H9 (cell line): ENCODE data around the gene TMA7. TPM values are rescaled to one million over a fixed set of nuclear protein-coding genes. Genes with fewer than 3 reads are reported as not detected.

ENCODE experiments used
- DNase-seq: peaks from one replicate; pipeline ENCODE4 v3.0.0-alpha.2; 2017
- H2AFZ ChIP-seq: one replicate; pipeline ENCODE4 v1.6.1; 2013; ENCODE audit warnings: mild to moderate bottlenecking, low read length, control low read depth, moderate library complexity
- H2AK5ac ChIP-seq: 2 replicates; pipeline ENCODE4 v1.6.1; 2013; ENCODE audit warnings: low read length, control low read depth, mixed read lengths; ENCODE audit not compliant: insufficient read length
- H2BK120ac ChIP-seq: one replicate; pipeline ENCODE4 v1.6.1; 2013; ENCODE audit warnings: low read depth, mild to moderate bottlenecking, low read length, control low read depth, inconsistent platforms; ENCODE audit not compliant: poor library complexity, severe bottlenecking
- H2BK12ac ChIP-seq: 2 replicates; pipeline ENCODE4 v1.6.1; 2013; ENCODE audit warnings: low read length, control low read depth, mixed read lengths, low read depth; ENCODE audit not compliant: insufficient read length
- H2BK15ac ChIP-seq: 2 replicates; pipeline ENCODE4 v1.6.1; 2013; ENCODE audit warnings: low read depth, low read length, control low read depth
- H2BK20ac ChIP-seq: one replicate; pipeline ENCODE4 v1.6.1; 2013; ENCODE audit warnings: low read depth, mild to moderate bottlenecking, low read length, control low read depth, inconsistent platforms; ENCODE audit not compliant: poor library complexity, severe bottlenecking
- H2BK5ac ChIP-seq: 2 replicates; pipeline ENCODE4 v1.6.1; 2013; ENCODE audit warnings: low read length, control low read depth, mixed read lengths; ENCODE audit not compliant: insufficient read length
- H3K14ac ChIP-seq: 2 replicates; pipeline ENCODE4 v1.6.1; 2013; ENCODE audit warnings: low read length, control low read depth; ENCODE audit not compliant: insufficient read depth
- H3K18ac ChIP-seq: 2 replicates; pipeline ENCODE4 v1.6.1; 2013; ENCODE audit warnings: low read depth, mild to moderate bottlenecking, mixed read lengths, low read length, control low read depth; ENCODE audit not compliant: insufficient read length
- H3K23ac ChIP-seq: 2 replicates; pipeline ENCODE4 v1.6.1; 2013; ENCODE audit warnings: low read length, control low read depth, mixed read lengths, low read depth; ENCODE audit not compliant: insufficient read length
- H3K23me2 ChIP-seq: 2 replicates; pipeline ENCODE4 v1.6.1; 2013; ENCODE audit warnings: low read depth, mild to moderate bottlenecking, mixed read lengths, low read length, control low read depth; ENCODE audit not compliant: insufficient read length, poor library complexity, severe bottlenecking
- H3K27ac ChIP-seq: 2 replicates; pipeline ENCODE4 v1.5.1; 2013; ENCODE audit warnings: low read length, control low read depth, mixed read lengths, low read depth; ENCODE audit not compliant: insufficient read length
- H3K27me3 ChIP-seq: 2 replicates; pipeline ENCODE4 v1.6.1; 2013; ENCODE audit warnings: low read length, control low read depth, inconsistent platforms; ENCODE audit not compliant: insufficient read depth
- H3K4ac ChIP-seq: 2 replicates; pipeline ENCODE4 v1.6.1; 2013; ENCODE audit warnings: low read depth, mild to moderate bottlenecking, control low read depth, inconsistent platforms, low read length, moderate library complexity
- H3K4me1 ChIP-seq: 2 replicates; pipeline ENCODE4 v1.6.1; 2013; ENCODE audit warnings: low read length, control low read depth, inconsistent platforms; ENCODE audit not compliant: insufficient read depth
- H3K4me2 ChIP-seq: 2 replicates; pipeline ENCODE4 v1.6.1; 2013; ENCODE audit warnings: low read length, control low read depth, mixed read lengths; ENCODE audit not compliant: insufficient read length, insufficient read depth
- H3K56ac ChIP-seq: 2 replicates; pipeline ENCODE4 v1.6.1; 2013; ENCODE audit warnings: low read depth, mild to moderate bottlenecking, mixed read lengths, low read length, control low read depth; ENCODE audit not compliant: insufficient read length
- H3K79me1 ChIP-seq: 2 replicates; pipeline ENCODE4 v1.6.1; 2013; ENCODE audit warnings: low read depth, mild to moderate bottlenecking, moderate library complexity, low read length, control low read depth, inconsistent platforms; ENCODE audit not compliant: insufficient read depth, poor library complexity, severe bottlenecking
- H3K79me2 ChIP-seq: 2 replicates; pipeline ENCODE4 v1.6.1; 2013; ENCODE audit warnings: low read length, control low read depth, inconsistent platforms; ENCODE audit not compliant: insufficient read depth
- H3K9ac ChIP-seq: 2 replicates; pipeline ENCODE4 v1.6.1; 2013; ENCODE audit warnings: low read length, control low read depth, mixed read lengths; ENCODE audit not compliant: insufficient read length; ENCODE audit errors: extremely low read depth
- H3K9me3 ChIP-seq: one replicate; pipeline ENCODE4 v1.6.1; 2013; ENCODE audit warnings: low read depth, low read length, inconsistent platforms; ENCODE audit not compliant: control insufficient read depth
- H3T11ph ChIP-seq: one replicate; pipeline ENCODE4 v1.6.1; 2013; ENCODE audit warnings: mild to moderate bottlenecking, low read length, control low read depth, inconsistent platforms
- H4K20me1 ChIP-seq: one replicate; pipeline ENCODE4 v1.6.1; 2013; ENCODE audit not compliant: control insufficient read depth, insufficient read length, insufficient read depth
- H4K5ac ChIP-seq: 2 replicates; pipeline ENCODE4 v1.6.1; 2013; ENCODE audit warnings: low read depth, mild to moderate bottlenecking, mixed read lengths, low read length, control low read depth; ENCODE audit not compliant: insufficient read length
- H4K8ac ChIP-seq: replicated peaks from 2 replicates; pipeline ENCODE4 v1.6.1; 2013; ENCODE audit warnings: low read length, control low read depth, mixed read lengths, low read depth; ENCODE audit not compliant: insufficient read length
- H4K91ac ChIP-seq: 2 replicates; pipeline ENCODE4 v1.6.1; 2013; ENCODE audit warnings: low read depth, mild to moderate bottlenecking, moderate library complexity, mixed read lengths, low read length, control low read depth; ENCODE audit not compliant: insufficient read length
- H3K27ac Mint-ChIP-seq, 3 experiments: 2 replicates in 2 of 3; 3 replicates in 1 of 3; pipeline ENCODE4 v1.8.0; 2020 to 2021; ENCODE audit warnings: mixed read lengths in 3 of 3, mild to moderate bottlenecking in 1 of 3, moderate library complexity in 1 of 3
- H3K27me3 Mint-ChIP-seq: 2 replicates; pipeline ENCODE4 v1.8.0; 2021; ENCODE audit warnings: low read depth, mild to moderate bottlenecking, moderate library complexity, mixed read lengths
- H3K36me3 Mint-ChIP-seq, 3 experiments: 2 replicates in 2 of 3; 3 replicates in 1 of 3; pipeline ENCODE4 v1.8.0; 2020 to 2021; ENCODE audit warnings: low read depth in 3 of 3, mixed read lengths in 3 of 3; ENCODE audit not compliant: insufficient read depth in 1 of 3
- H3K4me1 Mint-ChIP-seq, 2 experiments: 2 replicates each; pipeline ENCODE4 v1.8.0; 2020; ENCODE audit warnings: mixed read lengths in 2 of 2
- H3K4me3 Mint-ChIP-seq, 2 experiments: 2 replicates in 1 of 2; 3 replicates in 1 of 2; pipeline ENCODE4 v1.8.0; 2020 to 2021; ENCODE audit warnings: mild to moderate bottlenecking in 2 of 2, mixed read lengths in 2 of 2, moderate library complexity in 1 of 2
- H3K9me3 Mint-ChIP-seq, 2 experiments: 2 replicates in 1 of 2; 3 replicates in 1 of 2; pipeline ENCODE4 v1.8.0; 2020; ENCODE audit warnings: mild to moderate bottlenecking in 2 of 2, mixed read lengths in 2 of 2, moderate library complexity in 1 of 2
- WGBS: extraction: QIAGEN DNeasy Blood & Tissue Kit; methylation state at CpG from one replicate; pipeline ENCODE4 v1.1.7; 2013; ENCODE audit warnings: missing lambda C conversion rate, low lambda C conversion rate, mixed read lengths; ENCODE audit not compliant: insufficient read length; ENCODE audit errors: extremely low coverage; 5-methylcytosine and 5-hydroxymethylcytosine counted together
- total RNA-seq: library from RNA; stranded (reverse); gene quantifications from 2 replicates; pipeline ENCODE4 v1.2.1, GENCODE V29; 2021
- TF ChIP-seq, protein P1 (sequence below): fragments of 200-600 bp; sonication (generic); conservative IDR thresholded peaks from 3 replicates; pipeline ENCODE4 v1.8.0; 2021; ENCODE audit warnings: antibody characterized with exemption, mild to moderate bottlenecking

The TMA7 gene
- total RNA-seq, 1 experiment from 2014 or later, result 305 TPM

DNA sequence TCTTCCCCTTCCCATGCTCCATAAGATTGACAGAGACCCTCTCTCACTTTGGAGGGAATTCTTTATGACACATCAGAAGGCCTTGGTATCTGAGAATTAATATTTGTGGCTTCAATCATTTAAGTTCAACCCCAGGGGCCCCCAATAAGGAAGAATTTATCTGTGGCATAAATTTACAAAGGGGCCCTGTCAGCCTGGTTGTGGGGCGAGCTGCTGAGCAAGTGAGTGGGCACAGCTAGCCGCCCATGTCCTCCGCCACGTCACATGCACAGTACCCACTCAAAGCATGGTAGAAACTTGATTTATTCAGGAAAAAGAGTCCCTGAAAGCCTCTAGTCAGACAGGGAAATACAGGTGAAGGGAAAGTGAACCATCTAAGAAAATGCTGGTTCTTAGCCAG lies 23.5 kb upstream of the TMA7 start:
- no peaks in the 10 kb centered on the region for H3K4me1 ChIP-seq
- H3K18ac ChIP-seq, result no peak overlapping the region
- WGBS, result no CpG with 5 or more reads among the region's 4 CpGs
- no peak overlapping the region for H2AK5ac ChIP-seq
- Mint-ChIP-seq H3K27ac (peak overlapping the region; percentile 31 to 60 (median 57); a peak in 2 of 7 replicates), H3K36me3 (peaks cover 47 to 93% (median 87%) of the 10 kb centered on the region in 3 experiments), H3K27me3 (no peaks in the 10 kb centered on the region), H3K4me1 (no peaks in the 10 kb centered on the region), H3K4me3 (no peak overlapping the region), H3K9me3 (no peaks in the 10 kb centered on the region)
- TF ChIP-seq, protein P1, sequence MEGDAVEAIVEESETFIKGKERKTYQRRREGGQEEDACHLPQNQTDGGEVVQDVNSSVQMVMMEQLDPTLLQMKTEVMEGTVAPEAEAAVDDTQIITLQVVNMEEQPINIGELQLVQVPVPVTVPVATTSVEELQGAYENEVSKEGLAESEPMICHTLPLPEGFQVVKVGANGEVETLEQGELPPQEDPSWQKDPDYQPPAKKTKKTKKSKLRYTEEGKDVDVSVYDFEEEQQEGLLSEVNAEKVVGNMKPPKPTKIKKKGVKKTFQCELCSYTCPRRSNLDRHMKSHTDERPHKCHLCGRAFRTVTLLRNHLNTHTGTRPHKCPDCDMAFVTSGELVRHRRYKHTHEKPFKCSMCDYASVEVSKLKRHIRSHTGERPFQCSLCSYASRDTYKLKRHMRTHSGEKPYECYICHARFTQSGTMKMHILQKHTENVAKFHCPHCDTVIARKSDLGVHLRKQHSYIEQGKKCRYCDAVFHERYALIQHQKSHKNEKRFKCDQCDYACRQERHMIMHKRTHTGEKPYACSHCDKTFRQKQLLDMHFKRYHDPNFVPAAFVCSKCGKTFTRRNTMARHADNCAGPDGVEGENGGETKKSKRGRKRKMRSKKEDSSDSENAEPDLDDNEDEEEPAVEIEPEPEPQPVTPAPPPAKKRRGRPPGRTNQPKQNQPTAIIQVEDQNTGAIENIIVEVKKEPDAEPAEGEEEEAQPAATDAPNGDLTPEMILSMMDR, result no peak
- no peak overlapping the region for H2BK15ac ChIP-seq
- no peak overlapping the region for H3T11ph ChIP-seq
- H4K8ac ChIP-seq, result no peak overlapping the region
- H3K14ac ChIP-seq, result no peak overlapping the region
- no peak overlapping the region for H2BK5ac ChIP-seq
- H3K27me3 ChIP-seq, result no peaks in the 10 kb centered on the region
- H3K9ac ChIP-seq, result no peak overlapping the region
- H2BK120ac ChIP-seq, result no peak overlapping the region
- no peak for DNase-seq
- no peak overlapping the region for H3K27ac ChIP-seq
- no peaks in the 10 kb centered on the region for H3K23me2 ChIP-seq
- no peak overlapping the region for H4K5ac ChIP-seq
- no peak overlapping the region for H4K91ac ChIP-seq
- H3K79me1 ChIP-seq, result no peaks in the 10 kb centered on the region
- no peak overlapping the region for H3K4me2 ChIP-seq
- no peak overlapping the region for H2BK12ac ChIP-seq
- no peak overlapping the region for H2AFZ ChIP-seq
- H2BK20ac ChIP-seq, result no peak overlapping the region
- no peaks in the 10 kb centered on the region for H4K20me1 ChIP-seq
- H3K23ac ChIP-seq, result no peak overlapping the region
- no peak overlapping the region for H3K56ac ChIP-seq
- H3K9me3 ChIP-seq, result no peaks in the 10 kb centered on the region
- no peaks in the 10 kb centered on the region for H3K79me2 ChIP-seq
- no peak overlapping the region for H3K4ac ChIP-seq
